ENCODE data around the gene DNAH10.

DNA sequence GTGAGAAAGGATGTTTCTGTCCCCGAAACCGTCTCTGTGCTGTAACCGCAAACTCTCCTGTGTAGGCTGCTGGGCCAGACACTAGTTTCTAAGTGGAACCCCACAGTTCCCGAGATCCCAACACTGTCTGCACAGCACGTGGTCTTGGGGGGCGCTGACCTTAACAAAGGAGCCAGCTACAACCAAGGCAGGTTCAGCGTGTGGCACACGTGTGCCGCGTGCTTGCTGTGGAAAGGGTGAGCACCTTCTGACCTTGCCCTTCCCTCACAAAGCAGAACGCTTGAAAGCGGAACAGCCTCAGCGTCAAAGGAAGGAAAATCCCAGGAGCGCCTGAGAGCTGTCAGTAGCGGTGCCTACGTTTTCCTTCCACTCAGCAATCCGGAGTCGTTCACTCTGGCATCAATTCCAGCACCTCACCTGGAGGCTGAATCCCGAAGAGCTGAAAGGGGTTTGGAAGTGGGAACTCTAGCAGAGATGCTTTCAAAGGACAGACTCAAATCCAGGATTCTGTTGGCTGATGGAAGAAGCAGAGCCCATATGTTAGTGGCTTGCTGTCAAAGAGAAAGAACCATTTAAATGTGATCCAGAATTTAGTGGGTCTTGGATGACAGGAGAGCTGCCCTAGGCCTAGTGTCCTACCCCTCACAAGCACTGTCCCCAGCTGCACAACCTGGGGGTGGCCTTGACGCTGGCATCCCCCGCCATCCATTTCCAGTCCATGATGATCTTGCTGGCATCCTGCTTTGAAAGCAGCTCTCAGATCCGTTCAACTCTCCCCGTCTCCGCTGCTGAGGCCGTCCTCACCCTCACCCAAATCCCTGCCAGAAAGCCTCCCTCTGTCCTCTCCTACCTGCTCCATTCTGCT is 183.4 kb downstream of the DNAH10 start:
- TF ChIP-seq, protein P1, sequence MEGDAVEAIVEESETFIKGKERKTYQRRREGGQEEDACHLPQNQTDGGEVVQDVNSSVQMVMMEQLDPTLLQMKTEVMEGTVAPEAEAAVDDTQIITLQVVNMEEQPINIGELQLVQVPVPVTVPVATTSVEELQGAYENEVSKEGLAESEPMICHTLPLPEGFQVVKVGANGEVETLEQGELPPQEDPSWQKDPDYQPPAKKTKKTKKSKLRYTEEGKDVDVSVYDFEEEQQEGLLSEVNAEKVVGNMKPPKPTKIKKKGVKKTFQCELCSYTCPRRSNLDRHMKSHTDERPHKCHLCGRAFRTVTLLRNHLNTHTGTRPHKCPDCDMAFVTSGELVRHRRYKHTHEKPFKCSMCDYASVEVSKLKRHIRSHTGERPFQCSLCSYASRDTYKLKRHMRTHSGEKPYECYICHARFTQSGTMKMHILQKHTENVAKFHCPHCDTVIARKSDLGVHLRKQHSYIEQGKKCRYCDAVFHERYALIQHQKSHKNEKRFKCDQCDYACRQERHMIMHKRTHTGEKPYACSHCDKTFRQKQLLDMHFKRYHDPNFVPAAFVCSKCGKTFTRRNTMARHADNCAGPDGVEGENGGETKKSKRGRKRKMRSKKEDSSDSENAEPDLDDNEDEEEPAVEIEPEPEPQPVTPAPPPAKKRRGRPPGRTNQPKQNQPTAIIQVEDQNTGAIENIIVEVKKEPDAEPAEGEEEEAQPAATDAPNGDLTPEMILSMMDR (IDR thresholded peaks at IDR 0.05): no peak
- no peak for TF ChIP-seq POLR2AphosphoS5 (IDR thresholded peaks at IDR 0.05)
- no peak for TF ChIP-seq POLR2A (IDR thresholded peaks at IDR 0.05)
